T-helper 2 cell treated with Interferon-gamma antibody and Interleukin-4, amounts not matched to agents 5 μg/mL and 100 μg/mL, for 36 hours (primary cell): ENCODE results near the gene FER.
"Not testable (repeated sequence)": the region's sequence is repeated elsewhere in the genome, so short reads cannot be mapped to it uniquely, and the experiment has no call there.

Source experiments
- DNase-seq: peaks from one replicate; pipeline ENCODE4 v3.0.0; 2021; ENCODE audit warnings: low spot score
- H3K27ac Mint-ChIP-seq: one replicate; pipeline ENCODE4 v1.8.0; 2021; ENCODE audit warnings: mild to moderate bottlenecking, mixed read lengths
- H3K27me3 Mint-ChIP-seq: one replicate; pipeline ENCODE4 v1.8.0; 2021; ENCODE audit warnings: low read depth, mixed read lengths
- H3K36me3 Mint-ChIP-seq: one replicate; pipeline ENCODE4 v1.8.0; 2021; ENCODE audit warnings: low read depth, mixed read lengths
- H3K4me1 Mint-ChIP-seq: one replicate; pipeline ENCODE4 v1.8.0; 2021; ENCODE audit warnings: low read depth, mixed read lengths
- H3K4me3 Mint-ChIP-seq: one replicate; pipeline ENCODE4 v1.8.0; 2022; ENCODE audit warnings: mild to moderate bottlenecking, moderate library complexity, mixed read lengths
- H3K9me3 Mint-ChIP-seq: one replicate; pipeline ENCODE4 v1.8.0; 2021; ENCODE audit warnings: mixed read lengths

Gene FER

DNA sequence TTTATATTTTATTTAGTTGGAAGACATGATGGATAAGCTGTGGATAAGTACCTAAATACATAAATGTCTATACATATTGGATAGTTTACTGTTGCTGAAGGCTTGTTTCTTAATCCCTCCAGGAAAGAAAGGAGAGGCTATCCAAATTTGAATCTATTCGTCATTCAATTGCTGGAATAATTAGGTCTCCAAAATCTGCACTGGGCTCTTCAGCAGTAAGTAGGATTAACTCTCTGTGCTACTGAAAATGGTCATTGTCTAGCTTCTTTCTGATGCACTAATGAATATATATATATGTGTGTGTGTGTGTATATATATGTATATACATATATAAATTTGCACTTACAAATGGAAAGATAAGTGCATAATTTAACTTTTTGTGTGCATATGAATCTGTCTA is 198.3 kb downstream of the FER start:
- no peaks in the 10 kb centered on the region for H3K27me3 Mint-ChIP-seq
- DNase-seq = no peak
- no peaks in the 10 kb centered on the region for H3K4me1 Mint-ChIP-seq
- H3K27ac Mint-ChIP-seq = no peak overlapping the region
- no peaks in the 10 kb centered on the region for H3K9me3 Mint-ChIP-seq
- no peaks in the 10 kb centered on the region for H3K36me3 Mint-ChIP-seq
- H3K4me3 Mint-ChIP-seq = no peak overlapping the region

- H3K9me3 Mint-ChIP-seq = no peaks in the 10 kb centered on the region
- no peak for DNase-seq
- H3K4me1 Mint-ChIP-seq = no peaks in the 10 kb centered on the region
- no peaks in the 10 kb centered on the region for H3K27me3 Mint-ChIP-seq
- no peak overlapping the region for H3K4me3 Mint-ChIP-seq
- no peak overlapping the region for H3K27ac Mint-ChIP-seq
- no peaks in the 10 kb centered on the region for H3K36me3 Mint-ChIP-seq
Measured at GRCh38 chr5:108947164-108947563, 199.5 kb downstream of the FER start.

DNA sequence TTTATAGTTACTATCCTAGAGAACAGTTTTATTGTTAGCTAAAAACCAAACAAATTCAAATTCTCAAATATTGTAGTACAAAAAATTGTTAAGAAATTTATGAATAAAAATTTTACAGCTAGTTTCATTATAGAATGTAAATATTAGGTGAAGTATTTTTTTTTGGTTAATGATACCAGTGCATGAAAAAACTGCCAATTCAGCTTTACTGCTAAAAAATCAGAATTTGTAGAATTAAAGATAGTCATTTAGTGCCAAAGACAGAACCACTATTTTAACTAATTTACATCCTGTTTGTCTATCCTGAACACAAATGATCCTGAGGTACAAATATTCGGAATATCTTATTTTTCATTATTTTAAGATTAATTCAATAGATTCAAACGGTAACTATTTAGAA is 202.6 kb downstream of the FER start:
- H3K9me3 Mint-ChIP-seq = no peaks in the 10 kb centered on the region
- DNase-seq = no peak
- H3K4me1 Mint-ChIP-seq = no peaks in the 10 kb centered on the region
- no peaks in the 10 kb centered on the region for H3K27me3 Mint-ChIP-seq
- no peak overlapping the region for H3K27ac Mint-ChIP-seq
- no peak overlapping the region for H3K4me3 Mint-ChIP-seq
- no peaks in the 10 kb centered on the region for H3K36me3 Mint-ChIP-seq

DNA sequence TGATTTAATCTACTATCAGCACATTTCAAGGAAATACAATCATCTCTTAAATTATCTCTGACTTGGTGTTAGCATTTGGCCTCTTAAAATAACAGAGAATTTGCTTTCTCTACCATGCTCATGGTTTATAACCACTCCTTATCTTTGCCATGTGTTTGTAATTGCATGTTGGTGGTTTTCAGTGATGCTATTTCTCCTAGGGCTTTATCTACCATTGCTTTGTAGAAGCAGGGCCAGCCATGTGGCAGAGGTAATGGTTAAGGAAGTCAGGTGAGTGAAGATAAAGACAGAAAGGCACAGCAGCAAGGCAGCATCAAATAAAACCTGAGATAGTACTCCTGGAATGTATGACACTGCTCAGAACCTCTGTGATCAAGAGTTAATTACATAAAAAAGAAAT is 206.2 kb downstream of the FER start:
- Mint-ChIP-seq H3K9me3 (no peaks in the 10 kb centered on the region), H3K4me3 (no peak overlapping the region), H3K27me3 (no peaks in the 10 kb centered on the region), H3K27ac (no peak overlapping the region), H3K4me1 (no peaks in the 10 kb centered on the region), H3K36me3 (no peaks in the 10 kb centered on the region)
- no peak for DNase-seq

- Mint-ChIP-seq H3K9me3 (no peaks in the 10 kb centered on the region), H3K36me3 (no peaks in the 10 kb centered on the region), H3K27me3 (no peaks in the 10 kb centered on the region), H3K4me3 (no peak overlapping the region), H3K27ac (no peak overlapping the region), H3K4me1 (no peaks in the 10 kb centered on the region)
- DNase-seq = no peak
Measured at GRCh38 chr5:108957333-108957732, 209.6 kb downstream of the FER start.

DNA sequence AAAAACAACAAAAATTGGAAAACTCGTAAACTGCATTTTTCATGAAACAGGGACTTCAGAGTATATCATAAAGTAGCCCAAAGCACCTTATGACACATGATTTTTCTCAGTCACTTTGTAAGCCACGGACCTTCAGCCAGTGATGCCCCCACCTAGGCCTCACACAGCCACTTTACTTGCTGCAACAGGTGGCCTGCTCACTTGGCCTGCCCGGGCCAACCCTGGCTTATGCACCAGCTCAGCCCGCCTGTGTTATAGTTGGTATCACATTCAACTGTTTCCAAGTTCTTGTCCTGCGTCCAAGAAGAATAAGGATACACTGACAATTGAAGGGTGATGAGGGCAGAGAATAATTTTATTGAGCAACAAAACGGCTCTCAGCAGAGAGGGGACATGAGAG is 219.2 kb downstream of the FER start:
- DNase-seq = no peak
- Mint-ChIP-seq H3K4me3 (no peak overlapping the region), H3K27ac (no peak overlapping the region), H3K9me3 (no peaks in the 10 kb centered on the region), H3K36me3 (no peaks in the 10 kb centered on the region), H3K4me1 (no peaks in the 10 kb centered on the region), H3K27me3 (no peaks in the 10 kb centered on the region)

- Mint-ChIP-seq H3K27me3 (no peaks in the 10 kb centered on the region), H3K27ac (no peak overlapping the region), H3K36me3 (no peaks in the 10 kb centered on the region), H3K4me1 (no peaks in the 10 kb centered on the region), H3K9me3 (no peaks in the 10 kb centered on the region), H3K4me3 (no peak overlapping the region)
- DNase-seq = no peak
Measured at GRCh38 chr5:108974594-108974993, 226.9 kb downstream of the FER start.

- Mint-ChIP-seq H3K27me3 (no peaks in the 10 kb centered on the region), H3K4me3 (no peak overlapping the region), H3K27ac (no peak overlapping the region), H3K9me3 (no peaks in the 10 kb centered on the region), H3K36me3 (no peaks in the 10 kb centered on the region), H3K4me1 (no peaks in the 10 kb centered on the region)
- no peak for DNase-seq
Measured at GRCh38 chr5:108975697-108976096, 228.0 kb downstream of the FER start.

DNA sequence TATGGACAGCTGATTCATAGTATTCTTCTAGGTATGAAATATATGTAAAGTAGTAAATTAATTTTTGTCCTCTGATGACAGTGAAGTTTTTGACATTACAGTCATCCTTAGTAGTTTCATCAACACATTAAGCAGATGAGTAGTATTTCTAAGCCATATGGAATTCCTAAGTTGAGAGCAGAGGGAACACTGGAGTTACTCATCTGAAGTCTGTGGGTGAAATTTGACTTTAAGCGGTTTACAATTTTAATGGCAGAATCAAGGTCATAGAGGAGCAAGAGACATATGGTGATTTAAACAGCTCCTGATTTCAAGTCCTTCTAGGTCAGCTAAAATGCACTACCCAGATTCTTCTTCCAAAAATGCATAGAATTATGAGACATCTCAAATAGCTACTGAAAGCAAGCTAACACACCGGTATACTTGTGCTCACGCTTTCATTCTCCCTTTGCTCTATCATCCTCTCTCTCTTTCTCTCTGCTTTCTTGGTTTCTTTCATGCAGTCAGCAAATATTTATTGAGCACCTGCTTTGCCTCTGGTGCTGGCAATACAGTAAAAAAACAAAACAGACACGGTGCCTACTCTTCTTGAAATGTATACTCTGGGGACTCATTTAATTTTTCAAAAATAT is 235.9 kb downstream of the FER start:
- Mint-ChIP-seq H3K4me3 (no peak overlapping the region), H3K36me3 (no peaks in the 10 kb centered on the region), H3K4me1 (no peaks in the 10 kb centered on the region), H3K9me3 (no peaks in the 10 kb centered on the region), H3K27me3 (no peaks in the 10 kb centered on the region), H3K27ac (no peak overlapping the region)
- DNase-seq = no peak

DNA sequence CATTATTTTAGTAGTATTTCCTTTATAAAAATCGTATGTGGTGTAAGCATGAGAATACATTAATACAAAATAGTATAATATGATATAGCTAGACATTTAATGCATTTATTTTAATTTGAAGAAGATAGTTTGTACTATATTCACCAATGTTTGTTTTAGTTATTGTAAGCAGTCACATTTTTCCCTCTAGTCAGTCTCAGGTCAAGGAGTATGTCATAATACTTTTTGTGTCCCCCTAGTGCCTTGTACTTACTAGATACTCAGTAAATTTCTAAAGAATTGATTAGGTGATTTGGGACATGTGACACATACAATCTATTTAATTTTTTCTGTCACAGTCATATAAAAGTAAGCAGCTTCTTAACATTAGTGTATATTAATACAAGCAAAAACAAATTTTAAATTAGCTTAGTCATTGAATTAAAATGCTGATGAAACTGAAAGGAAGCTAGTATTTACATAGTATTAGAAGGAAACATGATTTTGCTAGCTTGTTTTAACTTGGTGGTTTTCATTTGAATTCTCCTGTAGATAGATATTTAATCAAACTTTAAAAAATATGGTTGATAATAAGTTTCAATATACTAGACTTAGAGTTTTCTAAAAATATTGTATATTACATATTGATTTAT is 242.2 kb downstream of the FER start:
- Mint-ChIP-seq H3K4me3 (no peak overlapping the region), H3K36me3 (no peaks in the 10 kb centered on the region), H3K27ac (no peak overlapping the region), H3K27me3 (no peaks in the 10 kb centered on the region), H3K9me3 (peaks cover 13% of the 10 kb centered on the region), H3K4me1 (no peaks in the 10 kb centered on the region)
- no peak for DNase-seq

GRCh38 chr5:108992396-108993085 is 244.8 kb downstream of the FER start:
- not testable (repeated sequence) for H3K27ac Mint-ChIP-seq, H3K27me3 Mint-ChIP-seq, H3K36me3 Mint-ChIP-seq, DNase-seq, H3K4me1 Mint-ChIP-seq, H3K4me3 Mint-ChIP-seq
- H3K9me3 Mint-ChIP-seq = peaks cover 13% of the 10 kb centered on the region

GRCh38 chr5:108993440-108993839 is 245.7 kb downstream of the FER start:
- H3K27me3 Mint-ChIP-seq, H3K4me1 Mint-ChIP-seq, H3K36me3 Mint-ChIP-seq, H3K4me3 Mint-ChIP-seq, DNase-seq, H3K27ac Mint-ChIP-seq: not testable (repeated sequence)
- H3K9me3 Mint-ChIP-seq = peaks cover 13% of the 10 kb centered on the region

GRCh38 chr5:108997720-108998119 is 250.0 kb downstream of the FER start:
- no peaks in the 10 kb centered on the region for H3K4me1 Mint-ChIP-seq
- H3K36me3 Mint-ChIP-seq = no peaks in the 10 kb centered on the region
- H3K27me3 Mint-ChIP-seq = no peaks in the 10 kb centered on the region
- DNase-seq = no peak
- no peak overlapping the region for H3K27ac Mint-ChIP-seq
- H3K4me3 Mint-ChIP-seq = no peak overlapping the region
- peaks cover 13% of the 10 kb centered on the region for H3K9me3 Mint-ChIP-seq

GRCh38 chr5:108998216-108998615 is 250.5 kb downstream of the FER start:
- DNase-seq = no peak
- H3K36me3 Mint-ChIP-seq = no peaks in the 10 kb centered on the region
- peaks cover 13% of the 10 kb centered on the region for H3K9me3 Mint-ChIP-seq
- H3K27me3 Mint-ChIP-seq = no peaks in the 10 kb centered on the region
- no peak overlapping the region for H3K27ac Mint-ChIP-seq
- no peaks in the 10 kb centered on the region for H3K4me1 Mint-ChIP-seq
- H3K4me3 Mint-ChIP-seq = no peak overlapping the region
